ENCODE measurements around the gene CD200.
"Not testable (repeated sequence)": the region's sequence is repeated elsewhere in the genome, so short reads cannot be mapped to it uniquely, and the experiment has no call there.

GRCh38 chr3:112404924-112405549 is 72.1 kb downstream of the CD200 start:
- not testable (repeated sequence) for TF ChIP-seq FOXM1 (IDR thresholded peaks at IDR 0.05; ENCODE audit: borderline replicate concordance); ELF4 (IDR thresholded peaks at IDR 0.05); TARDBP (IDR thresholded peaks at IDR 0.05); ZNF384 (IDR thresholded peaks at IDR 0.05); SUZ12 (IDR thresholded peaks at IDR 0.05); FOXA1 (IDR thresholded peaks at IDR 0.05); PKNOX1 (IDR thresholded peaks at IDR 0.05); FOXK2 (IDR thresholded peaks at IDR 0.05); HDGF (IDR thresholded peaks at IDR 0.05; ENCODE audit: borderline replicate concordance); SP1 (IDR thresholded peaks at IDR 0.05); ARNT (IDR thresholded peaks at IDR 0.05); CTBP1 (IDR thresholded peaks at IDR 0.05; ENCODE audit: borderline replicate concordance); LEF1 (IDR thresholded peaks at IDR 0.05; ENCODE audit: borderline replicate concordance); NFRKB (IDR thresholded peaks at IDR 0.05)

Data from HEK293T (cell line).